Parathyroid adenoma (tissue), 2 donors: Measurements from ENCODE around the gene OR8J1.

Experiments
- H2AFZ ChIP-seq: fragments of 300-600 bp; sonication (generic); one replicate; pipeline ENCODE4 v1.7.0; 2017; ENCODE audit warnings: antibody characterized with exemption, mild to moderate bottlenecking
- H3K27ac ChIP-seq: fragments of 300-600 bp; sonication (generic); one replicate; pipeline ENCODE4 v1.7.0; 2017
- H3K27me3 ChIP-seq: fragments of 300-600 bp; sonication (generic); one replicate; pipeline ENCODE4 v1.7.0; 2017; ENCODE audit warnings: low read length; ENCODE audit not compliant: control insufficient read depth, insufficient read depth
- H3K36me3 ChIP-seq: fragments of 300-600 bp; sonication (generic); one replicate; pipeline ENCODE4 v1.7.0; 2017; ENCODE audit warnings: low read length; ENCODE audit not compliant: control insufficient read depth, insufficient read depth
- H3K4me1 ChIP-seq: fragments of 300-600 bp; sonication (generic); one replicate; pipeline ENCODE4 v1.7.0; 2017; ENCODE audit warnings: control low read depth
- H3K4me2 ChIP-seq: fragments of 300-600 bp; sonication (generic); one replicate; pipeline ENCODE4 v1.7.0; 2017; ENCODE audit warnings: low read length
- H3K4me3 ChIP-seq: fragments of 300-600 bp; sonication (generic); one replicate; pipeline ENCODE4 v1.7.0; 2017; ENCODE audit warnings: low read depth, low read length
- H3K79me2 ChIP-seq: fragments of 300-600 bp; sonication (generic); one replicate; pipeline ENCODE4 v1.7.0; 2017; ENCODE audit warnings: control low read depth
- H3K9ac ChIP-seq: fragments of 300-600 bp; sonication (generic); one replicate; pipeline ENCODE4 v1.7.0; 2017; ENCODE audit warnings: mild to moderate bottlenecking
- H3K9me3 ChIP-seq: fragments of 300-600 bp; sonication (generic); one replicate; pipeline ENCODE4 v1.7.0; 2017; ENCODE audit warnings: low read length; ENCODE audit not compliant: control insufficient read depth
- CTCF ChIP-seq: fragments of 300-600 bp; sonication (generic); IDR thresholded peaks from one replicate; pipeline ENCODE4 v1.7.0; 2017; ENCODE audit warnings: antibody characterized with exemption, mild to moderate bottlenecking
- donor health status: primary hyperparathyroidism.

OR8J1 gene

GRCh38 chr11:56353991-56354390 lies at the start of gene OR8J1:
TSS of gene OR8J1 (plus strand) at chr11:56354291. CDS start at chr11:56360247, 5,956 bp downstream.
- H3K36me3 ChIP-seq: no peaks in the 10 kb centered on the region
- H3K4me1 ChIP-seq: no peaks in the 10 kb centered on the region
- H3K4me2 ChIP-seq: no peak within 1 kb of the TSS
- no peak within 1 kb of the TSS for H3K27ac ChIP-seq
- no peaks in the 10 kb centered on the region for H3K27me3 ChIP-seq
- H2AFZ ChIP-seq: no peak within 1 kb of the TSS
- H3K79me2 ChIP-seq: no peaks in the 10 kb centered on the region
- no peaks in the 10 kb centered on the region for H3K9me3 ChIP-seq
- no peak within 1 kb of the TSS for H3K4me3 ChIP-seq
- no peak within 1 kb of the TSS for H3K9ac ChIP-seq
- TF ChIP-seq CTCF: no peak

- Histone ChIP-seq H3K4me1 (no peaks in the 10 kb centered on the region), H3K27me3 (no peaks in the 10 kb centered on the region), H3K27ac (no peak overlapping the region), H3K4me3 (no peak overlapping the region), H3K9ac (no peak overlapping the region), H3K9me3 (no peaks in the 10 kb centered on the region), H3K36me3 (no peaks in the 10 kb centered on the region), H2AFZ (no peak overlapping the region), H3K79me2 (no peaks in the 10 kb centered on the region), H3K4me2 (no peak overlapping the region)
- no peak for TF ChIP-seq CTCF
These were observed 46.3 kb upstream of the OR8J1 start for GRCh38 chr11:56307836-56308235.

GRCh38 chr11:56314844-56315243 lies 39.2 kb upstream of the OR8J1 start, which contains the start of gene OR8K3:
TSS of gene OR8K3 (plus strand) at chr11:56315144. CDS start at chr11:56318307, 3,163 bp downstream.
- H3K4me3 ChIP-seq: no peak within 1 kb of the TSS
- no peak within 1 kb of the TSS for H2AFZ ChIP-seq
- no peak for TF ChIP-seq CTCF

GRCh38 chr11:56331861-56332491 lies 22.1 kb upstream of the OR8J1 start:
- no peak overlapping the region for H3K4me2 ChIP-seq
- no peaks in the 10 kb centered on the region for H3K27me3 ChIP-seq
- TF ChIP-seq CTCF: no peak
- H2AFZ ChIP-seq: no peak overlapping the region
- no peaks in the 10 kb centered on the region for H3K79me2 ChIP-seq
- no peaks in the 10 kb centered on the region for H3K36me3 ChIP-seq
- no peaks in the 10 kb centered on the region for H3K9me3 ChIP-seq
- H3K9ac ChIP-seq: no peak overlapping the region
- no peak overlapping the region for H3K4me3 ChIP-seq
- no peaks in the 10 kb centered on the region for H3K4me1 ChIP-seq
- H3K27ac ChIP-seq: no peak overlapping the region

More at GRCh38 chr11:56314844-56315243, 39.2 kb upstream of the OR8J1 start, which contains the start of gene OR8K3:
- no peaks in the 10 kb centered on the region for H3K27me3 ChIP-seq
- no peaks in the 10 kb centered on the region for H3K4me1 ChIP-seq
- H3K36me3 ChIP-seq: no peaks in the 10 kb centered on the region
- no peak within 1 kb of the TSS for H3K27ac ChIP-seq
- H3K79me2 ChIP-seq: no peaks in the 10 kb centered on the region
- H3K9me3 ChIP-seq: no peaks in the 10 kb centered on the region
- H3K9ac ChIP-seq: no peak within 1 kb of the TSS
- no peak within 1 kb of the TSS for H3K4me2 ChIP-seq

GRCh38 chr11:56333156-56333555 lies 20.9 kb upstream of the OR8J1 start:
- TF ChIP-seq CTCF: no peak
- H3K4me1 ChIP-seq: no peaks in the 10 kb centered on the region
- no peaks in the 10 kb centered on the region for H3K79me2 ChIP-seq
- no peak overlapping the region for H3K4me3 ChIP-seq
- H3K27ac ChIP-seq: no peak overlapping the region
- H3K9ac ChIP-seq: no peak overlapping the region
- H3K4me2 ChIP-seq: no peak overlapping the region
- H3K36me3 ChIP-seq: no peaks in the 10 kb centered on the region
- no peaks in the 10 kb centered on the region for H3K27me3 ChIP-seq
- no peaks in the 10 kb centered on the region for H3K9me3 ChIP-seq
- no peak overlapping the region for H2AFZ ChIP-seq
